GM06990 (cell line): ENCODE results near the gene NOTUM.

ENCODE experiments used
- DNase-seq: peaks from one replicate; pipeline ENCODE4 v3.0.0-alpha.2; 2011; ENCODE audit not compliant: insufficient read length; ENCODE audit errors: extremely low read depth
- H3K27me3 ChIP-seq: replicated peaks from 2 replicates; pipeline ENCODE4 v1.6.0; 2011; ENCODE audit warnings: low read length; ENCODE audit not compliant: control insufficient read depth, insufficient read depth
- H3K36me3 ChIP-seq: 2 replicates; pipeline ENCODE4 v1.5.1; 2011; ENCODE audit warnings: low read length; ENCODE audit not compliant: control insufficient read depth, insufficient read depth
- H3K4me3 ChIP-seq: replicated peaks from 2 replicates; pipeline ENCODE4 v1.5.1; 2011; ENCODE audit warnings: low read depth, mild to moderate bottlenecking, control low read depth, low read length
- CTCF ChIP-seq: IDR thresholded peaks from 2 replicates; pipeline ENCODE4 v1.5.1; 2011; ENCODE audit warnings: low read length, control low read depth, mild to moderate bottlenecking, inconsistent platforms; ENCODE audit not compliant: insufficient read depth, poor library complexity, severe bottlenecking

Gene NOTUM

GRCh38 chr17:81961087-81961511, at the start of gene NOTUM:
Gene NOTUM, minus strand, starts transcription at chr17:81961187. Its CDS starts 278 bp downstream, at chr17:81960909.
- no peak for DNase-seq
- TF ChIP-seq CTCF, result no peak
- H3K36me3 ChIP-seq, result no peaks in the 10 kb centered on the region
- H3K27me3 ChIP-seq, result no peaks in the 10 kb centered on the region; the same call in none of the 2 replicates
- H3K4me3 ChIP-seq, result peak within 1 kb of the TSS; percentile 22

GRCh38 chr17:82009413-82009812, 48.4 kb upstream of the NOTUM start:
- no peak for TF ChIP-seq CTCF
- no peak for DNase-seq

GRCh38 chr17:82008941-82009405, 48.0 kb upstream of the NOTUM start:
- DNase-seq, result no peak
- Histone ChIP-seq H3K27me3 (no peaks in the 10 kb centered on the region), H3K4me3 (no peak overlapping the region), H3K36me3 (peaks cover 2% of the 10 kb centered on the region)
- no peak for TF ChIP-seq CTCF

More at GRCh38 chr17:82009413-82009812, 48.4 kb upstream of the NOTUM start:
- Histone ChIP-seq H3K27me3 (no peaks in the 10 kb centered on the region), H3K36me3 (peaks cover 2% of the 10 kb centered on the region), H3K4me3 (no peak overlapping the region)

GRCh38 chr17:82008258-82008940, 47.4 kb upstream of the NOTUM start:
- H3K36me3 ChIP-seq, result peaks cover 2% of the 10 kb centered on the region
- no peak for TF ChIP-seq CTCF
- H3K27me3 ChIP-seq, result no peaks in the 10 kb centered on the region
- no peak overlapping the region for H3K4me3 ChIP-seq
- no peak for DNase-seq

GRCh38 chr17:82007495-82008257, 46.7 kb upstream of the NOTUM start:
- no peak for DNase-seq
- Histone ChIP-seq H3K4me3 (no peak overlapping the region), H3K27me3 (no peaks in the 10 kb centered on the region), H3K36me3 (peaks cover 2% of the 10 kb centered on the region)
- no peak for TF ChIP-seq CTCF
